IMR-90 (cell line): ENCODE results near the gene LIMS4. TPM values are rescaled to one million over a fixed set of nuclear protein-coding genes. Genes with fewer than 3 reads are reported as not detected.
"Not testable (repeated sequence)": the region's sequence is repeated elsewhere in the genome, so short reads cannot be mapped to it uniquely, and the experiment has no call there.

ENCODE experiments used
- ATAC-seq: fragments of 200-7000 bp; cut with Tn5 transposase; 2 replicates; pipeline ENCODE4 v1.9.1; 2020; ENCODE audit warnings: low read depth, mild to moderate bottlenecking, moderate library complexity
- BruUV-seq: library from RNA; stranded (reverse); fragments of 400-500 nt; replicated peaks from 2 replicates; lab custom pipeline; 2021; lab: Mats Ljungman, UMichigan
- CTCF ChIA-PET: fragments of 300-600 bp; formaldehyde crosslinking; extraction: SDS; loops from one replicate; lab custom pipeline; 2021; ENCODE audit warnings: antibody characterized with exemption; lab: Yijun Ruan, JAX
- POLR2A ChIA-PET: fragments of 300-600 bp; sonication (Branson Sonifier 250); formaldehyde crosslinking; loops from one replicate; lab custom pipeline; 2022; ENCODE audit warnings: antibody characterized with exemption; ENCODE audit not compliant: unreplicated experiment; lab: Charles Lee
- DNase-seq: peaks from one replicate; pipeline ENCODE4 v3.0.0; 2013
- H2AFZ ChIP-seq: replicated peaks from 2 replicates; pipeline ENCODE3; 2013; ENCODE audit warnings: low read length, mild to moderate bottlenecking; ENCODE audit not compliant: poor library complexity
- H2AK5ac ChIP-seq: 2 replicates; pipeline ENCODE4 v1.6.1; 2013; ENCODE audit warnings: low read depth, low read length, inconsistent platforms
- H2AK9ac ChIP-seq: replicated peaks from 2 replicates; pipeline ENCODE3; 2013; ENCODE audit warnings: mild to moderate bottlenecking, low read depth, low read length, moderate library complexity; ENCODE audit not compliant: poor library complexity
- H2BK120ac ChIP-seq: 2 replicates; pipeline ENCODE4 v1.6.1; 2013; ENCODE audit warnings: low read depth, low read length, inconsistent platforms
- H2BK15ac ChIP-seq: 3 replicates; pipeline ENCODE4 v1.6.1; 2013; ENCODE audit warnings: low read depth, low read length, inconsistent platforms
- H2BK20ac ChIP-seq: 2 replicates; pipeline ENCODE4 v1.6.1; 2013; ENCODE audit warnings: low read depth, mild to moderate bottlenecking, inconsistent platforms, low read length, moderate library complexity
- H2BK5ac ChIP-seq: 2 replicates; pipeline ENCODE4 v1.6.1; 2013; ENCODE audit warnings: mild to moderate bottlenecking, low read depth, low read length, inconsistent platforms; ENCODE audit not compliant: poor library complexity, severe bottlenecking
- H3K14ac ChIP-seq: replicated peaks from 2 replicates; pipeline ENCODE4 v1.6.1; 2013; ENCODE audit warnings: low read depth, low read length, inconsistent platforms
- H3K18ac ChIP-seq: 2 replicates; pipeline ENCODE4 v1.6.1; 2013; ENCODE audit warnings: low read depth, low read length, control low read depth
- H3K23ac ChIP-seq: 2 replicates; pipeline ENCODE4 v1.6.1; 2013; ENCODE audit warnings: low read depth, low read length, inconsistent platforms
- H3K27ac ChIP-seq: 2 replicates; pipeline ENCODE4 v1.5.1; 2013; ENCODE audit warnings: mild to moderate bottlenecking, control low read depth, low read length; ENCODE audit not compliant: insufficient read depth
- H3K27me3 ChIP-seq: 2 replicates; pipeline ENCODE4 v1.6.1; 2013; ENCODE audit warnings: low read length; ENCODE audit not compliant: control insufficient read depth, insufficient read depth
- H3K36me3 ChIP-seq: 2 replicates; pipeline ENCODE4 v1.6.1; 2013; ENCODE audit warnings: low read length, mixed read lengths; ENCODE audit not compliant: control insufficient read depth, insufficient read depth
- H3K4ac ChIP-seq: 2 replicates; pipeline ENCODE4 v1.6.1; 2013; ENCODE audit warnings: low read depth, low read length, inconsistent platforms
- H3K4me1 ChIP-seq: 2 replicates; pipeline ENCODE4 v1.6.1; 2013; ENCODE audit warnings: low read length, mixed read lengths; ENCODE audit not compliant: control insufficient read depth, insufficient read depth
- H3K4me2 ChIP-seq: 2 replicates; pipeline ENCODE4 v1.6.1; 2013; ENCODE audit warnings: low read depth, mild to moderate bottlenecking, control low read depth, low read length, moderate library complexity
- H3K4me3 ChIP-seq: 2 replicates; pipeline ENCODE4 v1.5.1; 2013; ENCODE audit warnings: low read depth, mild to moderate bottlenecking, control low read depth, low read length, moderate library complexity; ENCODE audit not compliant: insufficient read depth
- H3K56ac ChIP-seq: 2 replicates; pipeline ENCODE4 v1.6.1; 2013; ENCODE audit warnings: low read length, inconsistent platforms; ENCODE audit not compliant: insufficient read depth; ENCODE audit errors: extremely low read depth
- H3K79me1 ChIP-seq, 2 experiments: 2 replicates each; pipeline ENCODE4 v1.6.1; 2013; ENCODE audit warnings: low read length in 2 of 2, inconsistent platforms in 1 of 2, low read depth in 1 of 2
- H3K9ac ChIP-seq: 2 replicates; pipeline ENCODE4 v1.6.1; 2013; ENCODE audit warnings: low read depth, low read length, control low read depth
- H3K9me1 ChIP-seq: 2 replicates; pipeline ENCODE4 v1.6.1; 2013; ENCODE audit warnings: low read length, inconsistent platforms; ENCODE audit not compliant: insufficient read depth
- H3K9me3 ChIP-seq: 2 replicates; pipeline ENCODE4 v1.6.1; 2013; ENCODE audit warnings: low read length; ENCODE audit not compliant: control insufficient read depth, insufficient read depth
- H4K20me1 ChIP-seq: 2 replicates; pipeline ENCODE4 v1.6.1; 2013; ENCODE audit warnings: low read length, inconsistent platforms; ENCODE audit not compliant: insufficient read depth
- H4K5ac ChIP-seq: 2 replicates; pipeline ENCODE4 v1.6.1; 2013; ENCODE audit warnings: mild to moderate bottlenecking, low read depth, low read length, control low read depth
- H4K8ac ChIP-seq, 2 experiments: 2 replicates each; pipeline ENCODE4 v1.6.1; 2013; ENCODE audit warnings: low read depth in 2 of 2, low read length in 2 of 2, control low read depth in 1 of 2, inconsistent platforms in 1 of 2
- H4K91ac ChIP-seq: 2 replicates; pipeline ENCODE4 v1.6.1; 2013; ENCODE audit warnings: low read depth, low read length, inconsistent platforms; ENCODE audit not compliant: insufficient read depth
- WGBS, 2 experiments: methylation state at CpG; one replicate each; pipeline versions ENCODE4 v1.1.5 to v1.1.7; 2013; ENCODE audit warnings: missing lambda C conversion rate in 2 of 2; ENCODE audit not compliant: insufficient read length in 1 of 2; ENCODE audit errors: extremely low coverage in 2 of 2; 5-methylcytosine and 5-hydroxymethylcytosine counted together
- dilution Hi-C: fragments of 300-500 bp; cut with HindIII; formaldehyde crosslinking; loops from one replicate; pipeline ENCODE4 v1.14.3; 2018; ENCODE audit warnings: low sequenced_read_pairs; ENCODE audit not compliant: unreplicated experiment
- in situ Hi-C: fragments of 300-500 bp; cut with MboI; formaldehyde crosslinking; loops from 3 replicates; pipeline ENCODE4 v1.14.3; 2019; ENCODE audit warnings: low sequenced_read_pairs, inconsistent platforms, mixed read lengths
- intact Hi-C: fragments of 100-400 bp; cut with micrococcal nuclease; formaldehyde crosslinking; loops from 2 replicates; pipeline ENCODE4 v1.10.0; 2022
- polyA plus RNA-seq, 3 experiments: library from polyadenylated mRNA; depleted of rRNA; stranded (reverse); fragments of >200 nt; gene quantifications; 2 replicates each; pipeline ENCODE4 v1.2.3, GENCODE V29; 2012; ENCODE audit warnings: low replicate concordance in 1 of 3
- total RNA-seq: library from RNA; depleted of rRNA; stranded (reverse); fragments of >200 nt; gene quantifications from 2 replicates; pipeline ENCODE4 v1.2.3, GENCODE V29; 2012

Gene LIMS4
- total and polyA plus RNA-seq, 2 of the 4 experiments (the other 2 are of a cell fraction): 3.6 to 5.2 TPM

DNA sequence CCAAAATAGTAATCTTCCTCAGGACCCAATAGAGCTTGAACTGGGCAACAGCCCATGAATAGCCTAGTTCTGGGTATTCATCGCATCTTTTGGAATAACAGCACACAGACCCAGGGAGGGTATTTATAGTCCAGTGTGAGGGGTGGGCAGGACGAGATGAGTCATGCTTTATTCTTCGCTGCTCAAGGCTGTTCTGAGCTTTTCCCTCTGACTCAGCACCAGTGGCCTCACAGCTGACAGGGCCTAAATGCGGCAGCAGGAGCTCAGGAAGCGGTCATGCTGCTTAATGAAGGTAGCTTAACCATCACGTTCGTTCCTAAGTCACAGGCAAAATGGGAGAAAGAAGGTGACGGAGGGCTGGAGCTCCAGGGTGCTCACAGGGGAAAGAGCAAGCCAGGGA is 7.3 kb downstream of the LIMS4 start:
- dilution Hi-C loops, CTCF ChIA-PET: not testable (repeated sequence)

GRCh38 chr2:110462458-110462857 is 10.2 kb downstream of the LIMS4 start:
- in situ Hi-C loops, H2AK5ac ChIP-seq, CTCF ChIA-PET, H3K18ac ChIP-seq, POLR2A ChIA-PET, H3K9ac ChIP-seq, H2BK5ac ChIP-seq, DNase-seq, H3K4ac ChIP-seq, ATAC-seq, intact Hi-C loops, H3K4me1 ChIP-seq, H3K4me2 ChIP-seq, H2BK120ac ChIP-seq, H4K5ac ChIP-seq, H3K27ac ChIP-seq, H4K20me1 ChIP-seq, H2BK20ac ChIP-seq, H2AK9ac ChIP-seq, H3K56ac ChIP-seq, dilution Hi-C loops, H2BK15ac ChIP-seq, H3K36me3 ChIP-seq, H3K9me1 ChIP-seq, H2AFZ ChIP-seq, H3K79me1 ChIP-seq, H3K27me3 ChIP-seq, H3K9me3 ChIP-seq, H3K23ac ChIP-seq, H3K4me3 ChIP-seq, H4K8ac ChIP-seq, H4K91ac ChIP-seq, H3K14ac ChIP-seq, BruUV-seq: not testable (repeated sequence)
- no CpG with 5 or more reads among the region's 2 CpGs for WGBS, 2 experiments

More for the DNA sequence above, 7.3 kb downstream of the LIMS4 start:
- H3K4me2 ChIP-seq, H4K20me1 ChIP-seq, intact Hi-C loops, H3K79me1 ChIP-seq, H2AFZ ChIP-seq, H2BK120ac ChIP-seq, H2BK20ac ChIP-seq, H3K9me3 ChIP-seq, DNase-seq, H3K4ac ChIP-seq, H3K18ac ChIP-seq, H3K23ac ChIP-seq, H2BK15ac ChIP-seq, H3K4me3 ChIP-seq, H2AK9ac ChIP-seq, H3K27me3 ChIP-seq, H3K27ac ChIP-seq, H2AK5ac ChIP-seq, H2BK5ac ChIP-seq, H3K9ac ChIP-seq, H3K36me3 ChIP-seq, POLR2A ChIA-PET, H3K14ac ChIP-seq, H4K5ac ChIP-seq, in situ Hi-C loops, H3K9me1 ChIP-seq, BruUV-seq, H4K8ac ChIP-seq, H4K91ac ChIP-seq, H3K56ac ChIP-seq, H3K4me1 ChIP-seq: not testable (repeated sequence)
- ATAC-seq: peak; percentile 97
- WGBS, 2 experiments: no CpG with 5 or more reads among the region's 8 CpGs
